ENCODE results near the gene PARP6. TPM values are rescaled to one million over a fixed set of nuclear protein-coding genes. Genes with fewer than 3 reads are reported as not detected.
"Not testable (repeated sequence)": the region's sequence is repeated elsewhere in the genome, so short reads cannot be mapped to it uniquely, and the experiment has no call there.

Gene PARP6
- total RNA-seq, 1 experiment from 2014 or later = 20.6 TPM

GRCh38 chr15:72281713-72282112, 9.4 kb upstream of the PARP6 start:
- DNase-seq (ENCODE audit: low read depth) = no peak

- DNase-seq (ENCODE audit: low read depth) = no peak
These were observed 8.4 kb upstream of the PARP6 start for GRCh38 chr15:72280751-72281150.

GRCh38 chr15:72278737-72279136, 6.4 kb upstream of the PARP6 start:
- DNase-seq (ENCODE audit: low read depth) = no peak

GRCh38 chr15:72276326-72276700, 4.0 kb upstream of the PARP6 start:
- DNase-seq (ENCODE audit: low read depth) = no peak

GRCh38 chr15:72275635-72276325, 3.4 kb upstream of the PARP6 start:
- DNase-seq (ENCODE audit: low read depth) = not testable (repeated sequence)

- DNase-seq (ENCODE audit: low read depth) = no peak
These were observed 621 bp upstream of the PARP6 start for GRCh38 chr15:72272997-72273352.

GRCh38 chr15:72271895-72272212, 500 bp downstream of the PARP6 start:
- DNase-seq (ENCODE audit: low read depth) = peak; percentile 13

- no peak for DNase-seq (ENCODE audit: low read depth)
These were observed 1.1 kb downstream of the PARP6 start for GRCh38 chr15:72271221-72271620.

- no peak for DNase-seq (ENCODE audit: low read depth)
These were observed 2.6 kb downstream of the PARP6 start for GRCh38 chr15:72269739-72270138.

GRCh38 chr15:72265031-72265430, 7.3 kb downstream of the PARP6 start:
- DNase-seq (ENCODE audit: low read depth) = no peak

GRCh38 chr15:72252663-72253299, 19.6 kb downstream of the PARP6 start:
- DNase-seq (ENCODE audit: low read depth) = no peak

GRCh38 chr15:72249142-72249810, 23.1 kb downstream of the PARP6 start:
- DNase-seq (ENCODE audit: low read depth) = no peak

- no peak for DNase-seq (ENCODE audit: low read depth)
These were observed 23.8 kb downstream of the PARP6 start for GRCh38 chr15:72248514-72248913.

GRCh38 chr15:72242775-72243370, 29.5 kb downstream of the PARP6 start:
- no peak for DNase-seq (ENCODE audit: low read depth)

- DNase-seq (ENCODE audit: low read depth) = no peak
These were observed 32.7 kb downstream of the PARP6 start for GRCh38 chr15:72239652-72240051.

GRCh38 chr15:72238586-72238985, 33.8 kb downstream of the PARP6 start:
- no peak for DNase-seq (ENCODE audit: low read depth)

- DNase-seq (ENCODE audit: low read depth) = peak; percentile 21
These were observed 34.5 kb downstream of the PARP6 start for GRCh38 chr15:72237853-72238224.

- DNase-seq (ENCODE audit: low read depth) = peak; percentile 98
These were observed 35.1 kb downstream of the PARP6 start for GRCh38 chr15:72237029-72237852.

- DNase-seq (ENCODE audit: low read depth) = no peak
These were observed 35.9 kb downstream of the PARP6 start for GRCh38 chr15:72236381-72237003.

- DNase-seq (ENCODE audit: low read depth) = no peak
These were observed 37.1 kb downstream of the PARP6 start for GRCh38 chr15:72235298-72235697.

- no peak for DNase-seq (ENCODE audit: low read depth)
These were observed 38.6 kb downstream of the PARP6 start for GRCh38 chr15:72233769-72234168.

Measured in Daoy (cell line).